Measurements from ENCODE around the gene RANBP1.
A peak's percentile ranks its signal among the peaks of the same experiment; 100 is the strongest.

The RANBP1 gene

GRCh38 chr22:20125201-20126174 lies 9.6 kb downstream of the RANBP1 start:
- no peak for DNase-seq (ENCODE audit: low spot score)

GRCh38 chr22:20126284-20127029 lies 10.6 kb downstream of the RANBP1 start:
- no peak for DNase-seq (ENCODE audit: low spot score)

GRCh38 chr22:20127318-20127868 lies 11.5 kb downstream of the RANBP1 start:
- DNase-seq (ENCODE audit: low spot score), result no peak

GRCh38 chr22:20127869-20128618 lies 12.1 kb downstream of the RANBP1 start:
- no peak for DNase-seq (ENCODE audit: low spot score)

GRCh38 chr22:20128619-20128901 lies 12.7 kb downstream of the RANBP1 start:
- no peak for DNase-seq (ENCODE audit: low spot score)

GRCh38 chr22:20128902-20129746 lies 13.2 kb downstream of the RANBP1 start:
- peak; percentile 26 for DNase-seq (ENCODE audit: low spot score)

- no peak for DNase-seq (ENCODE audit: low spot score)
Measured at GRCh38 chr22:20129747-20130014, 13.8 kb downstream of the RANBP1 start.

- no peak for DNase-seq (ENCODE audit: low spot score)
Measured at GRCh38 chr22:20130319-20130718, 14.4 kb downstream of the RANBP1 start.

GRCh38 chr22:20130731-20131596 lies 15.1 kb downstream of the RANBP1 start:
- no peak for DNase-seq (ENCODE audit: low spot score)

- DNase-seq (ENCODE audit: low spot score), result no peak
Measured at GRCh38 chr22:20131597-20131858, 15.6 kb downstream of the RANBP1 start, which contains the start of gene ZDHHC8. TSS of gene ZDHHC8 (plus strand) at chr22:20131804. CDS start at chr22:20131948, 144 bp downstream.

GRCh38 chr22:20131859-20132685 lies 16.2 kb downstream of the RANBP1 start:
- no peak for DNase-seq (ENCODE audit: low spot score)

- no peak for DNase-seq (ENCODE audit: low spot score)
Measured at GRCh38 chr22:20132686-20133246, 16.9 kb downstream of the RANBP1 start.

GRCh38 chr22:20133930-20134549 lies 18.1 kb downstream of the RANBP1 start:
- DNase-seq (ENCODE audit: low spot score), result no peak

GRCh38 chr22:20135265-20135664 lies 19.4 kb downstream of the RANBP1 start:
- DNase-seq (ENCODE audit: low spot score), result no peak

- DNase-seq (ENCODE audit: low spot score), result no peak
Measured at GRCh38 chr22:20135806-20136602, 20.1 kb downstream of the RANBP1 start.

GRCh38 chr22:20136603-20136873 lies 20.6 kb downstream of the RANBP1 start:
- no peak for DNase-seq (ENCODE audit: low spot score)

- DNase-seq (ENCODE audit: low spot score), result no peak
Measured at GRCh38 chr22:20137113-20137512, 21.2 kb downstream of the RANBP1 start.

- no peak for DNase-seq (ENCODE audit: low spot score)
Measured at GRCh38 chr22:20137671-20138416, 21.9 kb downstream of the RANBP1 start.
